Spinal cord (tissue), 10 donors: Measurements from ENCODE around the gene DUSP21. TPM values are rescaled to one million over a fixed set of nuclear protein-coding genes. Genes with fewer than 3 reads are reported as not detected.
A peak's percentile ranks its signal among the peaks of the same experiment; 100 is the strongest.

Experiments
- DNase-seq, 6 donors: peaks; one replicate each; pipeline versions ENCODE4 v3.0.0 to v3.0.0-alpha.2; 2013 to 2015; ENCODE audit warnings: low spot score in 6 of 6, low read depth in 4 of 6
- H3K27ac ChIP-seq: one replicate; pipeline ENCODE4 v1.5.1; 2013; ENCODE audit warnings: low read depth, low read length, control low read depth
- H3K27me3 ChIP-seq: one replicate; pipeline ENCODE4 v1.6.1; 2013; ENCODE audit warnings: low read length; ENCODE audit not compliant: control insufficient read depth, insufficient read depth
- H3K36me3 ChIP-seq: one replicate; pipeline ENCODE4 v1.6.1; 2013; ENCODE audit warnings: low read length; ENCODE audit not compliant: control insufficient read depth, insufficient read depth
- H3K4me1 ChIP-seq: one replicate; pipeline ENCODE4 v1.6.1; 2013; ENCODE audit warnings: low read length; ENCODE audit not compliant: control insufficient read depth, insufficient read depth
- H3K4me3 ChIP-seq: one replicate; pipeline ENCODE4 v1.5.1; 2013; ENCODE audit warnings: low read depth, low read length, control low read depth
- H3K9me3 ChIP-seq: one replicate; pipeline ENCODE4 v1.6.1; 2013; ENCODE audit warnings: low read length; ENCODE audit not compliant: control insufficient read depth, insufficient read depth
- WGBS: methylation state at CpG from one replicate; pipeline ENCODE4 v1.1.5; 2013; ENCODE audit warnings: missing lambda C conversion rate; ENCODE audit not compliant: insufficient coverage; 5-methylcytosine and 5-hydroxymethylcytosine counted together
- polyA plus RNA-seq, 2 donors: library from polyadenylated mRNA; unstranded; fragments of 120-200 nt; gene quantifications; one replicate each; pipeline ENCODE4 v1.2.1, GENCODE V29; 2013; ENCODE audit not compliant: insufficient read length in 2 of 2
- total RNA-seq, 2 donors: library from RNA; depleted of rRNA in 1 of 2; stranded (reverse); fragments of 120-200 nt in 1 of 2; fragments of >200 nt in 1 of 2; gene quantifications; one replicate each; pipeline versions ENCODE4 v1.2.3 to v1.2.4, GENCODE V29; 2013 to 2014
- donor health status: healthy.

The DUSP21 gene
- total and polyA plus RNA-seq, 4 donors = not detected

DNA sequence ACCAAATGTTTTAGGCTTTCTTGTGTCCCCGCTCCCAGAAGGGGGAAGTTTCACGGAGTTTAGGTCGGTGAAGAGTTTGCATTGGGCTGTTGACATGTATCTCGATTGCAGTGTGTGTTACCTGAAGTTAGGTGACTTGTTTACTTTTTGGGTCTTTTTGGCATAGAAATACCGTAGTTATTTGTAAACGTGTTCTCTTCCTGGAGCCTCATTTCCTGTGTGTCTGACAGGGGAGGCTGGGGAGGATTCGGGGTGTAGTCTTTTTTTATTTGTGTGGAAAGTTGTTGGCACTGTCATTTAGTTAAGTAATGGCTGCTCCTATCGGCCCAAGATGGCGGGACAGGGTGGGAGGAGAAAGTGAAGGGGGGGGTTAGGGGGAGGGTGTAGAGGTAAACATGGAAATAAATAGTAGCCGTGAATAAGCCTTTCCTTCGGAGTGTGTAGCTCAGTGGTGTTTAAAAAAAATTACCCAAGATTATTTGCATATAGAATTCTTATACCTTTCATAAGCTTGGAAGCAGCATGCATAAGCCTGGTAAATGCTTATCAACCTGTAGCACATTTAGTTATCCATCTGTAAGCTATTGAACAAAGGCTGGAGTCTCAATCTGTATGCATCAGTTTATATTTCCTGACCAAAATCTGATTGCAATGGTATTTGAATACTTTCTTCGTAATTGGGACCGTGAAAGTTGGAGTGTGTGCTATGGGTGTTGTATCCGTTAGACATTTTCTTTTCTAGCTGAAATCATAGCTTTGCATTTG is 30.8 kb downstream of the DUSP21 start:
- H3K4me1 ChIP-seq = peaks cover 9% of the 10 kb centered on the region
- no peaks in the 10 kb centered on the region for H3K36me3 ChIP-seq
- WGBS = 0% methylated on average over 7 of the region's 14 CpGs
- peak overlapping the region; percentile 64 for H3K4me3 ChIP-seq
- no peaks in the 10 kb centered on the region for H3K9me3 ChIP-seq
- no peaks in the 10 kb centered on the region for H3K27me3 ChIP-seq
- peak overlapping the region; percentile 97 for H3K27ac ChIP-seq
- peak in 3 of 6 donors; percentile 24 to 57 (median 54) for DNase-seq

DNA sequence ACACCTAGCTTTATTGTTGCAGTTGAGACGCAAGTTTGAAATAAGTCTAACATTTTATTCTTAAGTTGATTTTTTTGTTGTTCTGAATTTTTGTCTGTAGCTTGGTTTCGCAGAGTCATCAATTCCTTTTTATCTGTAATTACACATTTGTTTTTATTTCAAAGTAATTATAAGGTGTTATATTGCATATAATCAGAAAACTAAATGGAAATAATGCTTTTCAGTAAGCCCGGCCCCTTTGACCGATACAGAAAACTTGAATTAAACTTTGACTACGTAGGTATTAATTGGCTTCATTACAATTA is 31.3 kb downstream of the DUSP21 start:
- no peaks in the 10 kb centered on the region for H3K27me3 ChIP-seq
- no CpG with 5 or more reads among the region's 5 CpGs for WGBS
- no peak for DNase-seq
- H3K4me3 ChIP-seq = peak overlapping the region; percentile 64
- no peaks in the 10 kb centered on the region for H3K36me3 ChIP-seq
- peaks cover 9% of the 10 kb centered on the region for H3K4me1 ChIP-seq
- peak overlapping the region; percentile 97 for H3K27ac ChIP-seq
- H3K9me3 ChIP-seq = no peaks in the 10 kb centered on the region

DNA sequence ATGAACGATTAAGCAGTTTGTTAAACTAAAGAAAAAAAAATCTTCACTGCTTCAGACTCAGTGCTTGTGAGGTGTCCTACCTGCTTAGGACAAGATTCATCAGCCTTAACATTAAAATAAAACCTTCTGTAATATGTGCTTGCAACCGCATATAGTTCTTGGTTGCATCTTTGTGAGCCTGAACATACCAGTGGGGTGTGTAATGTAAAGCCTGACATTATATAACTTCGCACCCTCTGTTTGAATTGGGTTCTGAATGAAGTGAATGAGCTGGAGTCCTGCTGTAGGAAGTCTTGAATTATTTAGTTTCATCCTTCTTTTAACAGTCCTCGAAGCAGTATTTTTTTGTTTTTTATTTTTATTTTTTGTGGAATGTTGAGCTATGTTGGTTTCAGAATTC is 32.3 kb downstream of the DUSP21 start:
- peaks cover 3% of the 10 kb centered on the region for H3K4me1 ChIP-seq
- H3K4me3 ChIP-seq = no peak overlapping the region
- H3K27ac ChIP-seq = no peak overlapping the region
- WGBS = no CpG with 5 or more reads among the region's 4 CpGs
- DNase-seq = peak in 1 of 6 donors; percentile 7
- no peaks in the 10 kb centered on the region for H3K27me3 ChIP-seq
- no peaks in the 10 kb centered on the region for H3K36me3 ChIP-seq
- H3K9me3 ChIP-seq = no peaks in the 10 kb centered on the region

DNA sequence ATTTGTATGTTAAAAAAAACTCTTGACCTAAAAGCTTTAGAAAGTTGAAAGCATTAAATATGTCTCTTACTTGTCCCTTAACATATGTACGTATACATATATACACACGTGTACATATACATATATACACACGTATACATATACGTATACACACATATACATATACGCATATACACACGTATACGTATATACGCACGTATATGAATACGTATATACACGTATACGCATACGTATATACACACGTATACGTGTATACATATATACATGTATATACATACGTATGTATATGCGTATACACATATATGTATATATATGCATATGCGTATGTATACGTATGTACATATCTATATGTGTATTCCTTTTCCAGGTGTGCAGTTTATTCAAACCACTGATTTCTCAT is 32.9 kb downstream of the DUSP21 start:
- 90% methylated on average over 4 of the region's 19 CpGs for WGBS
- H3K9me3 ChIP-seq = no peaks in the 10 kb centered on the region
- H3K4me1 ChIP-seq = no peaks in the 10 kb centered on the region
- no peak overlapping the region for H3K27ac ChIP-seq
- H3K36me3 ChIP-seq = no peaks in the 10 kb centered on the region
- no peaks in the 10 kb centered on the region for H3K27me3 ChIP-seq
- DNase-seq = no peak
- no peak overlapping the region for H3K4me3 ChIP-seq

DNA sequence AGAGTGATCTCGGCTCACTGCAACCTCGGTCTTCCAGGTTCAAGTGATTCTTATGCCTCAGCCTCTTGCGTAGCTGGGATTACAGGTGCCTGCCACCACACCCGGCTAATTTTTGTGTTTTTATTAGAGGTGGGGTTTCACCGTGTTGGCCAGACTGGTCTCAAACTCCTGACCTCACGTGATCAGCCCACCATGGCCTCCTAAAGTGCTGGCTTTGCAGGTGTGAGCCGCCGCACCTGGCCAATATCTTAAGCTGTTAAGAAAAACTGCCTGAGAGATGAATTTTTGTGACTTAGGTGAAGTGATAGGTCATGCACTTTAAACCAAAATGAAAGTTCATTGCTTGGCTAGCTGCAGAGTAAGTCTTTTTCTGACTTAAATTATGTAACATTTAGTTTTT is 35.0 kb downstream of the DUSP21 start:
- Histone ChIP-seq H3K9me3 (no peaks in the 10 kb centered on the region), H3K27me3 (no peaks in the 10 kb centered on the region), H3K36me3 (no peaks in the 10 kb centered on the region), H3K27ac (no peak overlapping the region), H3K4me1 (no peaks in the 10 kb centered on the region), H3K4me3 (no peak overlapping the region)
- 100% methylated on average over 2 of the region's 8 CpGs for WGBS
- no peak for DNase-seq

DNA sequence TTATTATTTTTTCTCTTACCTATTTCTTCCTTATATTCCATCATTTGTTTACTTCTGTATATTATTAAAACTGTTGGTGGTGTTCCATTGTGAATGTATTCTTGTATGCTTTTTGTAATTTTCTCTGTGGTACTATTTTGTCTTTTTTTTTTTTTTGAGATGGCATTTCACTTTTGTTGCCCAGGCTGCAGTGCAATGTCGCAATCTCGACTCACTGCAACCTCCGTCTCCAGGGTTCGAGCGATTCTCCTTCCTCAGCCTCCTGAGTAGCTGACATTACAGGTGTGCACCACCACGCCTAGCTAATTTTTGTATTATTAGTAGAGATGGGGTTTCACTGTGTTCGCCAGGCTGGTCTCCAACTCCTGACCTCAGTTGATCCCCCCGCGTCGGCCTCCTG is 37.7 kb downstream of the DUSP21 start:
- Histone ChIP-seq H3K36me3 (no peaks in the 10 kb centered on the region), H3K4me1 (no peaks in the 10 kb centered on the region), H3K9me3 (no peaks in the 10 kb centered on the region), H3K4me3 (no peak overlapping the region), H3K27me3 (no peaks in the 10 kb centered on the region), H3K27ac (no peak overlapping the region)
- no peak for DNase-seq
- WGBS = 76% methylated on average over 5 of the region's 10 CpGs

DNA sequence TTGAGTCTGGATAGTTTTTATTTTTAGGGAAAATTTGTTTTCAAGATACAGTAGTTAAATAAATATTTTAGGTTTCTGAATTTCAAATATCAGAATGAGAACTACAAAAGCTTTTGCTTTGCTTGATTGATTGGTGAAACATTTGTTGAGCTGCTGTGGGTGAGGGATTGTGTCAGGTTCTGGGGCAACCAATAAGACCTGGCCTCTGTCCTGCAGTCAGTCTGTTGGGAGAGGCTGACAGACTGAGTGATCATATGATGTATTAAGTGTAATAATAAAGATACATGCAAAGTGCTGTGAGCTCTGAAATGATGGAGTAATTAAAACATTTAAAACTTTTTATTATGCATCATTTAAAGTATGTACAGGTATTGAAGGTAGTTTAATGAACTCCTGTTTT is 38.8 kb downstream of the DUSP21 start:
- Histone ChIP-seq H3K36me3 (no peaks in the 10 kb centered on the region), H3K27me3 (no peaks in the 10 kb centered on the region), H3K4me3 (no peak overlapping the region), H3K27ac (no peak overlapping the region), H3K4me1 (no peaks in the 10 kb centered on the region), H3K9me3 (no peaks in the 10 kb centered on the region)
- no peak for DNase-seq

DNA sequence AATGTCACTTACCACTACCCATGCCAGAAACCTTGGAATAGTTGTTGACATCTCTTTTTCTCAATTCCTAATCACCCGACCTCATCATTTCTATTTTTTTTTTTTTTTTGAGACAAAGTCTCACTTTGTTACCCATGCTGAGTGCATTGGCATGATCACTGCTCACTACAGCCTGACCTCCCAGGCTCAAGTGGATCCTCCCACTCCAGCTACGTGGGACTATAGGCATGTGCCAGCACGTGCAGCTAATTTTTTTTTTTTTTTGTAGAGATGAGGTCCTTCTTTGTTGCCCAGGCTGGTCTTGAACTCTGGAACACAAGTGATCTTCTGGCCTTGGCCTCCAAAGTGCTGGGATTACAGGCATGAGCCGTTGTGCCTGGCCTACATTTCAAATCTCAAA is 41.1 kb downstream of the DUSP21 start:
- Histone ChIP-seq H3K9me3 (no peaks in the 10 kb centered on the region), H3K4me3 (no peak overlapping the region), H3K4me1 (no peaks in the 10 kb centered on the region), H3K27ac (no peak overlapping the region), H3K27me3 (no peaks in the 10 kb centered on the region), H3K36me3 (no peaks in the 10 kb centered on the region)
- 75% methylated on average over 1 of the region's 4 CpGs for WGBS
- no peak for DNase-seq

DNA sequence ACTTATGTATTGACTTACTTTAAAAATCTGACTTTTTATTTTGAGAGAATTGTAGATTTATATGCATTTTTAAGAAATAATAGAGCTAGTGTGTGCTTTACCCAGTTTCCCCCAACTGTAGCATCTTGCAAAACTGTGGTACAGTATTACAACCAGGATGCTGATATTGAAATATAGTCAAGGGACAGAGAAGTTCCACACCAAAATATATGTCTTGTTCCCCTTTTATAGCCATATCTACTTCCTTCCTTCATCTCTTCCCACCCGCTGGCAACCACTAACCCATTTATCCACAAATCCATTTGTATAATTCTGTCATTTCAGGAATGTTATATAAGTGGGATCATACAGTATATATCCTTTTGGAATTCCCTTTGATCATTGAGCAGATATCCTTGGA is 46.0 kb downstream of the DUSP21 start:
- peaks cover 2% of the 10 kb centered on the region for H3K9me3 ChIP-seq
- H3K36me3 ChIP-seq = no peaks in the 10 kb centered on the region
- no peaks in the 10 kb centered on the region for H3K27me3 ChIP-seq
- no CpG with 5 or more reads among the region's 1 CpG for WGBS
- H3K4me1 ChIP-seq = no peaks in the 10 kb centered on the region
- H3K27ac ChIP-seq = no peak overlapping the region
- no peak overlapping the region for H3K4me3 ChIP-seq
- DNase-seq = no peak

DNA sequence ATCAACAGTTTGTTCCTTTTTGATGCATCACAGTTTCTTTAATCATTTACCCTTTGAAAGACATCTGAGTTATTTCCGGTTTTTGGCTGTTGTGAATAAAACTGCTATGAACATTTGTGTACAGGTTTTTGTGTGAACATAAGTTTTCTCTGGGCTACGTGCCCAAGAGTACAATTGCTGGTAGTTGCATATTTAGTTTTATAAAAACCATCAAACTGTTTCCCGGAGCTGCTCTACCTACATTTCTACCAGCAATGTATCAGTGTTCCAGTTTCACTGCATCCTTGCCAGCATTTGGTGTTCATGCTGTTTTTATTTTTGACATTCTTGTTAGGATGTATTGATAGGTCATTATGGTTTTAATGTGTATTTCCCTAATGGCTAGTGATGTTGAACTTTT is 46.4 kb downstream of the DUSP21 start:
- DNase-seq = peak in 1 of 6 donors; percentile 9
- Histone ChIP-seq H3K27ac (no peak overlapping the region), H3K27me3 (no peaks in the 10 kb centered on the region), H3K36me3 (no peaks in the 10 kb centered on the region), H3K4me1 (no peaks in the 10 kb centered on the region), H3K4me3 (no peak overlapping the region), H3K9me3 (peaks cover 2% of the 10 kb centered on the region)
- WGBS = no CpG with 5 or more reads among the region's 3 CpGs
